GM19397 (cell line): Measurements from ENCODE around the gene PITPNB.
A peak's percentile ranks its signal among the peaks of the same experiment; 100 is the strongest.

Source experiments
- ATAC-seq: cut with Tn5 transposase; IDR thresholded peaks from one replicate; pipeline ENCODE4 v1.9.1; 2021; ENCODE audit warnings: mild to moderate bottlenecking, moderate library complexity; ENCODE audit not compliant: unreplicated experiment

PITPNB gene

DNA sequence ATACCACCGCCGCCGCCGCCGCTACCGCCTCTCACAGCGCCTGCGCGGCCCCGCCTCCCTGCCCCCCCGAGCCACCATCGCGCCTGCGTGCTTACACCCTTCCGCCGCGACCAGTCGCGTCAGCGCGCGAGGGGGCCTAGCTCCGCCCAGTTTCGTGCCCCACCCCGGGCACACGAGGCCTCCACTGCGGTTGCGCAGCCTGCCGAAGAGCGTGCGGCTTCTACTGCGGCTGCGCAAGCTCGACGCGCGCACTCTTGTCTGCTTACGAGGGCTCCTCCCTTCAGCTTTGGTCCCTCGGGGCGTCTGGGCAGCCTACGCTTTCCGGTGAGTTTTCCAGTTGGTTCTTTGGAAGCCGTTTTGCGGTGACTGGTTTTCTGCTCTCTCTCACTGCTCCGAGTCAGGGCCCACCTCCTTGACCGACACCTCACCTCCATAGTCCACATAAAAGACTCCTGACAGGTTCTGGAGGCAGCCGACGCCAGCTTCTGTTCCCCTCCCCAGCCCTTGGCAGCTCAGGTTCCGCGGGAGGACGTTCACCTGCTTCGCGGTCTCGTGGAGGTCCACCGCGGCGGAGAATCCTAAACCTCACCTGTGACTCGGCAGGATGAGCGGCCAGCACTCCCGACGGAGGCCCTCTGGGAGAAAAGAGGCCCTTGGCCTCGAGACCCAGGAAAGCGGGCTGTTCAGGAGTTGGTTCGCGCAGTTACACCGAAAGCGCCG, at the start of gene PITPNB:
TSS of gene PITPNB (minus strand) at position 35 of the 720 bp plus-strand sequence. CDS start 65 bp downstream, outside the sequence.
- peak; percentile 94 for ATAC-seq

DNA sequence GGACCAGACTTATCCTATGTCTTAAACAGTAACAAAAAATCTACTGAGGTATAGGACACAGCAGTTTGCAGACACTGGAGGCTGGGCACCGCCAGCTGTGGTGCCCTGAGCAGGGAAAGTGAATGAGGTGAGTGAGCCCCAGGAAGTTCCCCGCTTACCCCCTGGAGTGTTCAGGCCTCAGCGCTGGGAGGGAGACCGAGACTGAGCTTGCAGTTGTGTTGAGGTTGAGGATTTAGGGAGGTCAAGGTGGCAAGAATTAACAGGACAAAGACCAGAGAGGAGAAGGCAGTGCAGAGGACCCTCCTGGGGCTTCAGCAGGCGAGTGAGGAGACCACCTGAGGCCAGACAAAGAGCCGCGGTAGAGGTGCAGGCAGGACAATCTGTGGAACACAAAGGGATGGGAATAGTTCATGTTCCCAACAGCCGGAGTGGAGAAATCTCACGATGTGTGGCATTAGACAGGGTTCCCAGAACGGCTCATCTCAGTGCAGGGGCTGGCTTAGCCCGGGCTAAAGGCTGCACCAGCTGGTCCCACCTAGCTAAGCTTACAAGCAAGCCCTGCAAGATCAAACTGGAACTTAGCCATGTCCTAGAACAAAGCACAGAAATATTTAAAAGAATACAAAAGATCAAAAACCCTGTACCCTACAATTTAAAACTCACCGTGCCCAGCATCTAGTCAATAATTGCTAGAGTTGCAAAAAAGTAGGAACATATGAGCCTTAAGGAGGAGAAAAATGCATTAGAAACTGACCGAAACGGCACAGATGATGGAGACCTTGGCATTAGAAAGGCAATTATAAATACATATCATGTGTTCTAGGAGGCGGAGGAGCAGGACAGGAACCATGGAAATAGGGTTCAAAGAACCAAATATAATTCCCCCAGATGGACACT, 47.4 kb upstream of the PITPNB start:
- no peak for ATAC-seq

DNA sequence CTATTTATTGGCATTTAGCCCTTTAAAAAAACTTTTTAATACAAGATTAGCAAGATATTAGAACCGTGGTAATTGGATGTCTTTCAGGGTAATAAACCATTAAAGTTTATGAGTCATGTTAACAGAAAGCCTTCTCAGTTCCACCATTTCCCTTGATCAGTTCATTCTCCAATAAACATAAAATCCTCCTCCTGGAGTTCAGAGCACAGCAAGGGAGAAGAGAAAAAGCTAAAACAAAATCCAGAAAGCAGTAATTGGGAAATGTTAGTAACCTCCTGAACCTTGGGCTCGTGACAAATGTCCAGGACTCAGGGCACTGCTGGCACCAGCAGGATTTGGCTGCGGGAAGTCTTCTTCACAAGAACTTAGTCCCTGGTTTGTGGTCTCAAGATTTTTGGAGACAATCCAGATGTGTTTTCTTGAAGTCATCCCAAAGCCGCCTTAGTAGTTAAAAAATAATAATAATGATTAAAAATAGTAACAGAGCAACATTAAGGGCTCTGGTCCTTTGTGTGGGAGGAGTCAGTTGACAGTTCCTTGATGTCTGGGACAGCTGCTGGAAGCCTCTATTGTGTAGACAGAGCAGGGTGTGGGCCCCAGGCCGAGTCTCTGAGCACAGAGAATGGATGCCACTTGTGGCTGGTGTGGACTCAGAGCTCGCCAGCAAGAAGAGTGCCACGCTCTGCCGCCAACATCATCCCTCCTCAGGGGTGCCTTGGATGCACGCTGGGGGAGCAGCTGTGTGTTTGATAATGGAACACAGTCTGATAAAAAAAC, 43.4 kb upstream of the PITPNB start:
- ATAC-seq = no peak

DNA sequence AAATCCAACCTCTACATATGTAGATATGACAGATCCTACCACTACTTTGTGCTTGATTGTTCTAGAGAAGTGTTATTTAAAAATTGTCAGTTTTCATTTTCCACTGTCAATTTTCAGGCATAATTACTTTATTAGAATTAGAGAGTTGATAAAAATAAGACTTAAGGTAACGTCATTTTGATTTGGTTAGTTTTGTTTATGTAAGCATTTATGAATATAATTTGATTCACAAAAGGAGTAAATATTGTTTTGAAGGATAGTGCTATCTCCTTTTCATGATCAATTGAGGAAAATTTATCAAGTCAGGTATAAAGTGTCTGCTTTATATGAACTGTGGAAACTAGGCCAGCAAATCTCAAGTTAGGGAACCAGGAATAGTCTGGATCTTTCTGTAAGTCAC, 42.6 kb upstream of the PITPNB start:
- ATAC-seq = no peak

DNA sequence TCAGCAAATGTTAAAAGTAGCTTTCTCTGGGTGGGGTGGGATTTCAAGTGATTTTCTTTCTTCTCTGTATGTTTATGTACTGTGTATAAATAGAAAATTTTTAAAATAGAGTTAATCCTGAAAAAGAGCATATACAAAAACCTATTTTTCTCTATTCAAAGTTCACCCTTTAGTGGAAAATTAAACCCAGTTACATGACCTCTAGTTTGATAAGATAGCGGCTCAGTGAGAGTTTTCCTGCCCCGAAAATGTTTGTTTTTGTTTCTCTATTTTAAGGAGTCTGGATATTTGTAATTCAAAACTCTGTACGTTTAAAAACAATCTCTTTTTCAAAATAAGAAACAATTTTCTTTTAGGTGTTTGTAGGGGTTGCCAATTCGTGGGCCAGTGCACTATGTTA, 42.1 kb upstream of the PITPNB start:
- no peak for ATAC-seq

DNA sequence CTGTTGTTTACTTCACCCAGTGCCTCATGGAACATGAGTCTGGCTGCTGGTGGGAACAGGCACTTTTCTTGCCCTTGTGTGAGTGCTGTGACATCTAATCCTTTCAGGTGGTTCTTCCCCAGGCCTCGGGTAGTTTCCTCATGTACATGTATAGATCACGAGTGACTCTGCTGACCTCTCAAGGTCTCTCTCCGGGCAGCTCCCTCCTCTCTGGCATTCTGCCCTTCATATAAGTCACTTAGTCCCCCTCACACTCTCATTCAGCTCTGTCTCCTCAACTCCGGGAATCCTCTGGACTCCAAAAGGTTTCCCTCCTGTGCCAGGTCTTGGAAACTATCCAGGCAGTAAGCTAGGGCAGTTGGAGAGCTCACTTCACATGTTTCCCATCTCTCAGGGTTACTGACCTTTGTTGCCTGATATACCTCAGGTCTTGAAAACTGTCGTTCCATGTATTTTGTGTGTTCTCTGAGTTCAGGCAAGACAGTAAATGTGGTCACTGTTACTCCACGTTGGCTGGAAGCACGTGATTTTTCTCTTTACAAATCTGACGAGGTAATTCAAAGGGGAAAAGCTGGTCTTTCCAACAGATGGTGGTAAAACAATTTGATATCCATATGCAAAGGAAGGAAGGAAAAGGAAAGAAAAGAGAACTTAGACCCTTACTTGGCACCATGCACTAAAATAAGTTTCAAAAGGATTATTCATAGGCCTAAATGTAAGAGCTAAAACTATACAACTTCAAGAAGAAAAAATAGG, 40.5 kb upstream of the PITPNB start:
- no peak for ATAC-seq

DNA sequence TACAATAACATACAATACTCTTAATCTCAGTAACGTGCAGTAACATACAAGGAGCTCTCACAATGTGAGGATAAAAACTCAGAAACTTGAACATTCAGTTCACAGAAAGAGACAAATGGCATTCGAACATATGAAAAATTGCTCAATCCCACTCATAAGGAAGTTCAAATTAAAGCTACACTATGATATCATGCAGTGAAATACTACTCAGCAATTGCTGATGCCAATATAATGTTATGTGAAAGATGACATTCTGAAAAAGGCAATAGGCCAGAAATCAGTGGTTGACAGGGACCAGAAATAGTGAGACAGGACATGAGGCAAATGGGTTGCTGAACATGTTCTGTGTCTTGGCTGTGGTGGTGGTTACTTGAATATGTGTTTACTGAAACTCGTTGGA, 33.7 kb upstream of the PITPNB start:
- no peak for ATAC-seq

DNA sequence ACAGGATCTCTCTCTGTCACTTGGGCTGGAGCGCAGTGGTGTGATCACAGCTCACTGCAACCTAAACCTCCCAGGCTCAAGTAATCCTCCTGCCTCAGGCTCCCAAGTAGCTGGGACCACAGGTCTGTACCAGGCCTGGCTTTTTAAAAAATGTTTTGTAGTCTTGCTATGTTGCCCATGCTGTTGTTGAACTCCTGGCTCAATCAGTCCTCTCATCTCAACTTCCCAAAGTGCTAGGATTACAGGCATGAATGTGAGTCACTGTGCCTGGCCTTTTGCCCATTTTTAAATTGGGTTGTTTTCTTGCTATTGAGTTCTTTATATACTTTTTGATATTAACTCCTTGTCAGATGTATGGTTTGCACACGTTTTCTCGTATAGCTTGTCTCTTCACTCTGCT, 33.0 kb upstream of the PITPNB start:
- no peak for ATAC-seq

DNA sequence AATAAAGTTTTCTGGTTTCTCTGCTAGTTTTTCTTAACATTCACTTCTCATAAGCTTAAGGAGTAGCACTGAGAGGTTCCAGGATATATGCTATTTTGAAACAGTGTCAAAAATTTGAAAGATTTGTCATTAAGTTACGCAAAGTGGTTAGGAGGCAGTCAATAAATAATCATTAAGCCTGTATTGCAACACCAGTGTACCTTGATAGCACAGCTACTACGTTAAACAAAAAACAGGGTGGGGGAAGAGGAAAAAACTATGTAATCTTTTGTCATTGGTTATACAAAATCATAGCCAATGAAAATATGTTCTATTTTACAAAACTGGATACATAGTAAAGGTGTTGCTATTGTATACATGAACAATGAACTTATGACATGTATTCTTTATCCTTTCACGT, 30.4 kb upstream of the PITPNB start:
- no peak for ATAC-seq

DNA sequence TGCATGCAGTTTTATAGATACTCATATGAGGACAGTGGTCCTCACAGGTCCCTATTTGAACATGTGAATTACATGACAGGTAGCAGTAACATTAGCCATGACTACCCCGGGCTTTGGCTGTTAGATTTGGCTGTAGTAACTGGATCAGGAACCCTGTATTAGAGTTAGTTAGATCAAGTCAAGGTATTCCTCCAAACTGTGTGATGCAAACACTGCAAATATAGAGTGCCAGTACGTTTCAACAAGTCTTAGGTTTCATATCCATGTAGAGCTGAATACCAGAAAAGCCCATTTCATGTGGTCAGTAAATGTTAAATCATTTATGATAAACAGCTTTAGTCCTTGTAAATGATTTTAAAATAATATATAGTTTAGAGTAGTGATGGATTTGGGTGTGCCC, 29.5 kb upstream of the PITPNB start:
- ATAC-seq = no peak

DNA sequence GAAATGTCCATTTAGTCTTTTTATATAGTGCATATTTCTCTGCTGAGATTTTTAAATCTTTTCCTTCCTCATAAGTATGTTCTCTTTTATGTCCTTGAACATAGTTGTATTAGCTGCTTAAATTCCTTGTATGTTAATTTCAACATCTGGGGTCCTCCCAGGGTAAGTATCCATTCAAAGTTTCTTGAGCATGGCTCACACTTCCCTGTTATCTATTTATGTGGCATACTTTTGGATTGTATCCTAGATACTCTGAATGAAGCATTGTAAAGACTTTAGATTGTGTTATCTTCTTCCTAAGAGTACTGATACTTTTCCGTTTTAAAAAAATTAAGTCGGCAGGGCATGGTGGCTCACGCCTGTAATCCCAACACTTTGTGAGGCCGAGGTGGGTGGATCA, 28.4 kb upstream of the PITPNB start:
- no peak for ATAC-seq

DNA sequence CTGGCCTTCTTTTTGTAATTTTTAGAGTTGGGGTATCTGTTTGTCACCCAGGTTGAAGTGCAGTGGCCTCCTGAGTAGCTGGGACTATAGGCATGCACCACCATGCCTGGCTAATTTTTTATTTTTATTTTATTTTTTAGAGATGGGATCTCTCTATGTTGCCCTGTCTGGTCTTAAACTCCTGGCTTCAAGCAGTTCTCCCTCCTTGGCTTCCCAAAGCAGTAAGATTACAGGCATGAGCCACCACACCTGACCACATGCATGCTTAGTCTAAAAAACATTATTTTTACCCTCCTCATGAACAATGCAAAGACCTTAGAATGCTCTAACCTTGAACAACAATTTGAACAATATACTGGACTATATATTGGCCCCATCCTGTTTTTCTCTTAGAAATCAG, 22.1 kb upstream of the PITPNB start:
- ATAC-seq = no peak

DNA sequence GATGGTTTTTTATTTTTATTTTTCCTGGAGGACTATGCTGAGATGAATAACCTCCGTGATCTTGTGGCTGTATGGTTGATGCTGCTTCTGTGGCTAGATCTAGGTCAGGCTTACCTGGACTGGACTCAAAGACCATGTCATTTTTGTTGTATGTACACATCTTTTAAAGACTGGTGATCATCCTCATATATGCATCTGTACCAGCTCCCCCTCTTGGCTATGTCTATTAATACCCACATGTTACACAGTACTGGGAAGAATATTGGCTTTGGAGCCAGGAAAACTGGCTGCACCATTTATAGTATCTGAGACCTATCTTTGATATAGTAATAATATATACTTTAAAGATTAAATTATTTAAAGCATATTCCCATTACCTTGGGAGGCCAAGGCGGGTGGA, 18.4 kb upstream of the PITPNB start:
- no peak for ATAC-seq

DNA sequence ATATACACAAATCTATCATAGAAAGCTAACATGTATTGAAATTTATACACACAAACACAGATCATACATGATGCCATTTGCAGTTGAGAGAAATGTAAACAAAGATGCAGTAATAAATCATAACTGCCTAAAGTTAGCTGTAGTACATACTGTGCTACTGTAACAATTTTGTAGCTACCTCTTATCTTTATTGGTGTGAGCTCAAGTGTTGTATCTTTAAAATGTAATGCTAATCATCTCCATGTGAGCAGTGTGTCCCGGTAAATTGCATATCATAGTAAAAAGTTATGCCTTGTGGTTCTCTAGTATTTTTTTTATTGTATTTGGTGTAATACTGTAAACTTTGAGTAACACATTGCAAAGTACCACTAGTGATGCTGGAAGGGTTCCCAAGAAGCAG, 16.8 kb upstream of the PITPNB start:
- ATAC-seq = no peak

DNA sequence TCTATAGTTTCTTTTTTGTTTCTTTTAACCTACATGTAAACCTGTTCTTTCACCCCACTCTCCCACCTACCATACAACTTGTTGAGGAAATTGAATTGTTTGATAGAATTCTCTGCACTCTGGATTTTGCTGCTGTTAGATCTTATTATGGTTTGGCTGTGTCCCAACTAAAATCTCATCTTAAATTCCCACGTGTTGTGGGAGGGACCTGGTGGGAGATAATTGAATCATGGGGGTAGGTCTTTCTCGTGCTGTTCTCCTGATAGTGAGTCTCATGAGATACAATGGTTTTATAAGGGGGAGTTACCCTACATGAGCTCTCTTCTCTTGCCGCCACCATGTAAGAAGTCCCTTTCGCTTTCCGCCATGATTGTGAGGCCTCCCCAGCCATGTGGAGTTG, 15.0 kb upstream of the PITPNB start:
- ATAC-seq = no peak

DNA sequence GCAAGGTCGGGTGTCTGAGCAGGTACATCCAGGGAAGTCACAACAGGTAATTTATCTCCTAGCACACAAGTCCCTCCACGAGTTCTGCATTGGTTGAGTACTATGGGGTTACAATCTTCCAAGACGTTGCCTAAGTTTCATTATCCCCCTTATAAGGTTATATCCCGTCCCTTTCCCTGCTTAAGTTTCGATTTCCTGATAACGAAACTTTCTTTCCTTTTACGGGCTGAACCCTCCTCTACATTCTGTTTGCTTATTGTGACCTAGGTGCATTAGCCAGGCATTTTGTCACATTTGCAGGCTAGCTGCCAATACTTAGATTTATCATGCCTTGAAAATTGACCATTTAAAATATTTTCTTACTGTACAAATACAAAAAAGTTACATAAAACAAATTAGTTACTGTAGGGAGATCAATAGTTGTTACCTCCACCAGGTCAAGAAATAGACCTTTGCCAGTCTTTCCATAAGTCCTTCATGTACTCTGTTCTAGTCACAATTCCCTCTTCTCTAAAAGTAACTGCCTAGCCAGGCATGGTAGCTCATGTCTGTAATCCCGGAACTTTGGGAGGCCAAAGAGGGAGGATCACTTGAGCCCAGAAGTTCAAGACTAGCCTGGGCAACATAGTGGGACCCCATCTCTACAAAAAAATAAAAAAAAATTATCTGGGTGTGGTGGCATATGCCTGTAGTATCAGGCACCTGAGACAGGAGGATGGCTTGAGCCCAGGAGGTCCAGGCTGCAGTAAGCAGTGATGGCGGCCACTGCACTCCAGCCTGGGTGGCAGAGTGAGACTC, 14.3 kb upstream of the PITPNB start:
- ATAC-seq = no peak

DNA sequence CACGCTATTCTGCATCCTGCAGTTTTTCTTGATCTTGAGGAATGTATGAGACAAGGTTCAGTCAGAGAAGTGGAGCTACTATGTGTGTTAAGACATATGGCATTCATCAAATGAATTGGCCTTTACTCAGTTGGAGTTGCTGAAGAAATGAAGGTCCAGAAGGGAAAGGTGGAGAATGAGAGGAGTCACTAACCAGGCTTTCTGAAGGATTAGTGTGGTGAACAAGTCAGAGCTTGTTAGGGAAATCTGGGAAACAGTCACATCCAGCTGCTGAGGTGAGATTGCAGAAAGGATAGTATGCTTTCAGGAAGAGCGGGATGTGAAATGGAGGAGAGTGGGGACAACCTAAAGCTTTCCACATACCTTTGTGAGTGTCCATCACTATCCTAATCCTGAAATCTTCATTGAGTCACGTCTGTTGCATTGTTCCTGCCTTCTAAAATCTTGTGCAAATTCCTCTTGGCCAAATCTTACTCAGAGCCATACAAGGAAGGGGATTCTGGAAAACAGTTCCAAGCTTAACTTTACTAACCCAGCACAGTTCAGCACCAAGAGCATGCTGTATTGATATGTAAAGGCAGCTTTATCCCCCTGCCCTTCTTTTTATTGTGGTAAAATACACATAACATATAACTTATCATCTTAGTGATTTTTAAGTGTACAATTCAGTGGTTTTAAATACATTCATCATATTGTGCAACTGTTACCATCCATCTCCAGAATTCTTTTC, 11.4 kb upstream of the PITPNB start:
- no peak for ATAC-seq

DNA sequence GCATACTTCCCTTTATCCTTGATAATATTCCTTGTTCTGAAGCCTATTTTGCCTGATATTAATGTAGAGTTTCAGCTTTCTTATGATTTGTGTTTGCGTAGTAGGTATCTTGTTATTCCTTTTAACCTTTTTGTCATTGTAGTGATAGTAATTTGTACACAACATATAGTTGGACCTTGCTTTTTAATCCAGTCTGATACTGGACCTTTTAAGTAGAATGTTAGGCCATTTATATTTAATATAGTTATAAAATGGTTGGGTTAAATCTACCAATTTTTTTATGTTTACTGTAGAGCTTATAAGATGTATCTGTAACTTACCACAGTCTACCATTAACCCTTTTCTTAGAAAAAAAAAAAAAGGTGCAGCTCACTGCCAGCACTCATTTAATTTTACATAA, 8.6 kb upstream of the PITPNB start:
- no peak for ATAC-seq

DNA sequence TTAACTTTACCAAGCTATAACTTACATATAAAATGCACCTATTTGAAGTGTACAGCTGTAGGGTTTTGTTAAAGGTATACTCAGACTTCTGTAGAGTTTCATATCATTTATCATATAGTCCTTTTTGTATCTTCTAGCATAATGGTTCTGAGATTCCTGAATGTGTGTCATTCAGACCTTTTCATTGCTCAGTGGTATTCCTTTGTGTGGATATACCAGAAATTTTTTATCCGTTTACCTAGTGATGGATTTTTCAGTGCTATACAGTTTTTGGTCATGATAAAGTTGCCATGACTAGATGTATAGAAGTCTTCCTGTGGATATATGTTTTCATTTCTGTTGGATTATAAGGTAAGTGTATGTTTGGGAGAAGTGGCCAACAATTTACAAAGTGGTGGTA, 6.3 kb upstream of the PITPNB start:
- ATAC-seq = no peak
